ENCODE measurements around the gene HEXIM1.

HEXIM1 gene

DNA sequence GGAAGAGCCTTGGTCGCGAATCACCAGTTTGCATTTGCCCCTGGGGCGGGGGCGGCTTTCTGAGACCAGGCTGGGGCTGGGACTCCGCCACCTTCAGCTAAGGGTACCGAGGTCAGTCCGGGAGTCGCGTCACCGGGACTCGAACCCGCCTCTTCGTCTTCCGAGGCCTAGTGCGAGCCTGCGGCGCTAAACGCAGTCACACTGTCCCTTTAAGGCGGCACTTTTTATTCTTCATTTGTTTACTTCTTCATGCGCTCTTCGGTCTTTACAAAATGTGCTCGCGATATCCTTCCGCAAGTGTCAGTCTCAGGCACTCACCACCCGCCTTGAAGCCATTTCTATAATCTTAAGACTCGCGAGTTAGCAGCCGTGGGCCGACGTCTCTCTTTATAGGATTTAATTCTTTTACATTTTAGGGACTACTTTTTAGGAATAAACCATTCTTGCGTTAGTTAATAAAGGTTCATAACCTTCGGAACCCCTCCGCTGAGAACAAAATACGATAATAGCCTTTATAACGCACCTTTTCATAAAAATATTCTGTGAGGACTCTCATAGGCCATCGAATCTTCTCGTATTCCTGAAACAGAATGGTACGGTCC is 593 bp upstream of the HEXIM1 start:
- peak; percentile 84 for DNase-seq

GRCh38 chr17:45149037-45149668 is 878 bp downstream of the HEXIM1 start:
- DNase-seq: peak; percentile 72

- peak; percentile 41 for DNase-seq
Observed at GRCh38 chr17:45149669-45150664, 1.7 kb downstream of the HEXIM1 start.

GRCh38 chr17:45150911-45151809 is 2.9 kb downstream of the HEXIM1 start:
- DNase-seq: no peak

DNA sequence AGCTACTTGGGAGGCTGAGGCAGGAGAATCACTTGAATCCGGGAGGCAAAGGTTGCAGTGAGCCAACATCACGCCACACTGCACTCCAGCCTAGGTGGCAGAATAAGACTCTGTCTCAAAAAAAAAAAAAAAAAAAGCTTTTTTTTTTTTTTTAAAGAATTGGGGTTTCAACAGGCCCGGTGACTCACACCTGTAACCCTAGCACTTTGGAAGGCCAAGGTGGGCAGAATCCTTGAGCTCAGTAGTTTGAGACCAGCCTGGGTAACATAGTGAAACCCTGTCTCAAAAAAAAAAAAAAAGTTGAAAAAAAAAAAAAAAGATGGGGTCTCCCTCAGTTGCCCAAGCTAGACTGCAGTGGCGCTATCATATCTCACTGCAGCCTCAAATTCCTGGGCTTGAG is 6.8 kb downstream of the HEXIM1 start:
- no peak for DNase-seq

GRCh38 chr17:45155483-45155882 is 7.2 kb downstream of the HEXIM1 start:
- no peak for DNase-seq

GRCh38 chr17:45156242-45156641 is 8.0 kb downstream of the HEXIM1 start:
- no peak for DNase-seq

DNA sequence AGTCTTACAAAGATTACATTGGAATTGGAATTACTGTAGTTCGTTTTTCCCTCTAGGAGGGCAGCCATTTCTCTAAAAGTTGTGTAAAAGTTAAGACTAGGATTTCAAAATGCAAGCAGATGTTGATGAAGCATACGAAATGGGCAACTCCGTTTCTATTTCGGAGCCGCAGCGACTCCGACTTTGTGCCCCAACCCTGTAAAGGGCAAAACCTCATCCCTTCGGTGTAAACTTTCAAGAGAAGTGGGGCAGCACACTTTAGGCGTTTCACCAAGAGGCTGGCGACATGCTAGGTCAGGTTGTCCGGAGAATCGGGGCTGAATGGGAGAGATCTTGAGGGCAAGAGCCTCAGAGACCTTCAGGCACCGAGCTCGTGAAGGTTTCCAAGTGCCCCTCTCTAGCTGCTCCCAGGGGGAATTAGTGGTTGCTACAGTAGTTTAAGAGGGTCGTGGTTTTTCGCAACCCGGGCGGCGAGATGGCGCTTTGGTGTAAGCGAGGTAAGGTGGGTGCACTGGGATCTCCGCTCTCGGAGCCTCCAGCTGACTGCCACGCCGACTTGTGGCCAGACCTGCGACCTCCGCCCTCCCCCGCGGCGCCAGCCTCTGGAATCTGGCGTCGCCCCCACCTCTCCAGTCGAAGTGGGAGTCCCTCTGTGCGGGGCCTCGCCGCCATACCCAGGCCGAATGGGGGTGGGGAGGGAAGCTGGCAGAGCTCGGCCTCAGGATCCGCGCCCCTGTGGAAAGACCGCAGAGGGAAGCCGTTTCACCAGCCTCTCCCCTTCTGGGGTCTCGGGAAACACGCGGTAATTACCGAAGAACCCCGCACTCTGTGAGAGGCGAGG is 12.4 kb downstream of the HEXIM1 start:
- peak; percentile 44 for DNase-seq

GRCh38 chr17:45161288-45162024 is 13.2 kb downstream of the HEXIM1 start, which contains the start of gene HEXIM2:
Gene HEXIM2 (plus strand): TSS chr17:45161875. CDS start chr17:45162794, 919 bp downstream.
- DNase-seq: peak; percentile 97

GRCh38 chr17:45162025-45162687 is 13.9 kb downstream of the HEXIM1 start:
- DNase-seq: no peak

GRCh38 chr17:45164734-45165269 is 16.5 kb downstream of the HEXIM1 start:
- no peak for DNase-seq

DNA sequence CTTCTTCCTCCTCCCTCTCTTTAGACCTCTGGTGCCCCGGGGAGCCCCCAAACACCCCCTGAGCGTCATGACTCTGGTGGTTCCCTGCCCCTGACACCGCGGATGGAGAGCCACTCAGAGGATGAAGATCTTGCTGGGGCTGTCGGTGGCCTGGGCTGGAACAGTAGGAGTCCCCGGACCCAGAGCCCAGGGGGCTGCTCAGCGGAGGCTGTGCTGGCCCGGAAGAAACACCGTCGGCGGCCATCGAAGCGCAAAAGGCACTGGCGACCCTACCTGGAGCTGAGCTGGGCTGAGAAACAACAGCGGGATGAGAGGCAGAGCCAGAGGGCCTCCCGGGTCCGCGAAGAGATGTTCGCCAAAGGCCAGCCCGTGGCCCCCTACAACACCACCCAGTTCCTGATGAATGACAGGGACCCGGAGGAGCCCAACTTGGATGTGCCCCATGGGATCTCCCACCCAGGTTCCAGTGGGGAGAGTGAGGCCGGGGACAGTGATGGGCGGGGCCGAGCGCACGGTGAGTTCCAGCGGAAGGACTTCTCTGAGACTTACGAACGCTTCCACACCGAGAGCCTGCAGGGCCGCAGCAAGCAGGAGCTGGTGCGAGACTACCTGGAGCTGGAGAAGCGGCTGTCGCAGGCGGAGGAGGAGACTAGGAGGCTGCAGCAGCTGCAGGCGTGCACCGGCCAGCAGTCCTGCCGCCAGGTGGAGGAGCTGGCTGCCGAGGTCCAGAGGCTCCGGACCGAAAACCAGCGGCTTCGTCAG is 20.9 kb downstream of the HEXIM1 start:
- DNase-seq: no peak

GRCh38 chr17:45170280-45170930 is 22.1 kb downstream of the HEXIM1 start:
- DNase-seq: no peak

- DNase-seq: no peak
Observed at GRCh38 chr17:45170931-45171337, 22.7 kb downstream of the HEXIM1 start.

DNA sequence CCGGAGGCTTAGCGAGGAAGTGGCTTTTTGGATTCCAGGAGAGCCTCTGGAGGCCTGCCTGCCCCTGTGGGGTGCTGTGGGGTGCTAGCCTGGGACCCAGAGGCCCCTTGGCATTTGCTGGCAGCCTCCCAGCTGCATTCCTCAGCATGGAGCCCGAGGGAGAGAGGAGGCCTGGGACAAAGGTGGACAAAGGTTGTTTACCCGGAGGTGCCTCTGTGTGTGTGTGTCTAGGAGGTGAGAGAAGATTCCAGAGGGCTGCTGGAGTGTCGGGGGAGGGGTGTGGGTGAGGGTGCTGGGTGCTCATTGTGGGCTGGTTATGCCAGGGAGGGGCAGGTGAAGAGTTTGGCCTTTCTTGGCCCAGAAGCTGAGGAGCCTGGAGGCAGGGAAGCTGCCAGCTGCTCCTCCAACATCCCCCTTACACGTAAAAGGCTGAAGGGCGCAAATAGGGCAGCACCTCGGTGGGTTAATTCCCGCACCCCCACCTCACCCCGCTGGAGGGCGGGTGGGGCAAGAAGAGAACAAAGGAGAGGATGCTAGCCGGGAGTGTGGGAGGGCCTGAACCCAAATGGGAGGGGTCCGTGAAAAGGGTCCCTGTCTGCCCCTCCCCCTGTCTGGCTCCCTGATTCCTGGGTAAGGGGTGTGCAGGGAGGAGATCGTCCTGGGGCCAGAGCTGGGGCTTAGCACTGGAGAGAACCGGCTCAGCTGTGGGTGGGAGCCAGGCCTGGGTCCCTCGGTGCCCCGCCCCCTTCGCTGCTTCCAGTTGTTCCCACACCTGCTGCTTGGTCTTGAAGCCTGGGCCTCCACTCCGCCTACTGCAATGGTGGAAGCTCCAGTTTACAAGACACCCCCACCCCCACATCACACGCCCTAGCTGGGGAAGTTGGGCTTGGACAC is 23.3 kb downstream of the HEXIM1 start:
- no peak for DNase-seq

- no peak for DNase-seq
Observed at GRCh38 chr17:45172232-45172540, 23.9 kb downstream of the HEXIM1 start.

DNA sequence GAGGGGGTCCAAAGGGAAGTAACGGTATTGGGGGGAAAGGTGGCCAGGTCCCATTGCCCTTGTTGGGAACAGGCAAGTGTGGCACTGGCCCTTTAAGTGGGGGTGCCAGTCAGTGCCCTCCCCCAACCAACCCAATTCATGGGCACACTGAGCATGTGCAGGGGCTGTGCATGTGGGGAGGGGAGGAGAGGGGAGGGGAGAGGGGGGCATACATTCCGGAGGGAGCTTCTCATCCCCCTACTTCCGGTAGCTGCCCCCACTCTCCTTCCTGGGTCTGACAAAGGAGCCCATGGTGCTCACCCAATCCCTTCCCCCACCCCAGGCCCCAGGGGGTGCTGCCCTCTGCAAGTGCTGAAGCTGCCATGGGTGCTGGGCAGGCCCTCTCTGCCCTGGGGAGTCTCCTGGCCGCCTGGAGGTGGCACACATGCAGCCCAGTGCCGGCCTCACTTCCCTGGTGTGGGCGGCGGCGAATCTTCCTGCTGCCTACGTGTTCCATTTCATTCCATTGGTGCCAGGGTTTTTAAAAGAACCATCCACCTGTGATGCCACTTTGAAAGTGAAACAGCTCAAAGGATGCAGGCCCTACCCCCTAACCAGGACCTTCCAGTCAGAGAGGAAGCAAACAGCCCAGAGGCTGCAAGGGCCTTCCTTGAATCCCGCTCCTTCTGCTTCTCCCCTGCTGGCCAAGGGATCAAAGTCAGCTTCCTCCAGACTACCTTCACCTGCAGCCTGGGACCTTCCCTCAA is 24.4 kb downstream of the HEXIM1 start:
- DNase-seq: peak; percentile 62
